Activated B cell treated with CpG ODN at 0.5 μM for 24 hours (primary cell): Measurements from ENCODE around the gene CERS1. TPM values are rescaled to one million over a fixed set of nuclear protein-coding genes. Genes with fewer than 3 reads are reported as not detected.
A peak's percentile ranks its signal among the peaks of the same experiment; 100 is the strongest.

ENCODE experiments used
- ATAC-seq: fragments of 200-7000 bp; cut with Tn5 transposase; one replicate; pipeline ENCODE4 v1.10.0; 2021; ENCODE audit warnings: low read depth, mild to moderate bottlenecking, moderate library complexity
- CTCF ChIA-PET: fragments of 350-600 bp; sonication (Branson Sonifier 250); formaldehyde crosslinking; loops from one replicate; lab custom pipeline; 2021; ENCODE audit warnings: antibody characterized with exemption; lab: Charles Lee
- POLR2A ChIA-PET: fragments of 350-600 bp; sonication (Branson Sonifier 250); formaldehyde crosslinking; loops from one replicate; lab custom pipeline; 2021; ENCODE audit warnings: antibody characterized with exemption; lab: Charles Lee
- DNase-seq: peaks from one replicate; pipeline ENCODE4 v3.0.0; 2022
- H3K27ac Mint-ChIP-seq: one replicate; pipeline ENCODE4 v1.8.0; 2020; ENCODE audit warnings: mixed read lengths
- H3K27me3 Mint-ChIP-seq: one replicate; pipeline ENCODE4 v1.8.0; 2021; ENCODE audit warnings: mixed read lengths
- H3K36me3 Mint-ChIP-seq: one replicate; pipeline ENCODE4 v1.8.0; 2021; ENCODE audit warnings: low read depth, mixed read lengths
- H3K4me1 Mint-ChIP-seq: one replicate; pipeline ENCODE4 v1.8.0; 2021; ENCODE audit warnings: mixed read lengths
- H3K4me3 Mint-ChIP-seq: one replicate; pipeline ENCODE4 v1.8.0; 2020; ENCODE audit warnings: mild to moderate bottlenecking, mixed read lengths
- H3K9me3 Mint-ChIP-seq: one replicate; pipeline ENCODE4 v1.8.0; 2020; ENCODE audit warnings: mixed read lengths
- CTCF ChIP-seq: fragments of 200-600 bp; IDR thresholded peaks from one replicate; pipeline ENCODE4 v1.8.0; 2022; ENCODE audit warnings: antibody characterized with exemption, mild to moderate bottlenecking
- intact Hi-C: fragments of 100-400 bp; cut with micrococcal nuclease; formaldehyde crosslinking; loops from one replicate; pipeline ENCODE4 v1.15.1; 2024
- total RNA-seq: library from RNA; stranded (reverse); gene quantifications from 2 replicates; pipeline ENCODE4 v1.2.3, GENCODE V29; 2022

The CERS1 gene
- total RNA-seq, 1 donor from 2014 or later = not detected

GRCh38 chr19:18841400-18841799 lies 54.6 kb downstream of the CERS1 start:
- no peak overlapping the region for H3K27ac Mint-ChIP-seq
- H3K4me1 Mint-ChIP-seq = peaks cover 81% of the 10 kb centered on the region
- CTCF ChIA-PET = no interaction called here
- intact Hi-C loops = no loop called here
- no peak for TF ChIP-seq CTCF
- H3K36me3 Mint-ChIP-seq = peaks cover 29% of the 10 kb centered on the region
- ATAC-seq (no peak), DNase-seq (no peak)
- POLR2A ChIA-PET = interaction anchor here (2.1 kb wide), 1 partner anchor 9 kb away, joined by 13 read pairs; the partner anchor contains the start of gene UPF1
- H3K27me3 Mint-ChIP-seq = no peaks in the 10 kb centered on the region
- no peaks in the 10 kb centered on the region for H3K9me3 Mint-ChIP-seq
- no peak overlapping the region for H3K4me3 Mint-ChIP-seq

GRCh38 chr19:18840288-18841267 lies 55.4 kb downstream of the CERS1 start:
- Mint-ChIP-seq H3K27ac (no peak overlapping the region), H3K4me1 (peaks cover 82% of the 10 kb centered on the region), H3K9me3 (no peaks in the 10 kb centered on the region), H3K4me3 (no peak overlapping the region), H3K36me3 (peaks cover 29% of the 10 kb centered on the region), H3K27me3 (no peaks in the 10 kb centered on the region)
- ATAC-seq (no peak), DNase-seq (no peak)
- ChIA-PET POLR2A (interaction anchor here (1.4 to 2.1 kb wide), 2 partner anchors 9 to 156 kb away, joined by 6 to 13 read pairs; partner anchors contain the start of gene UPF1), CTCF (interaction anchor here (0.7 kb wide), 1 partner anchor 390 kb away, joined by 3 read pairs; no protein-coding TSS in a partner anchor)
- intact Hi-C loops = no loop called here
- no peak for TF ChIP-seq CTCF

- ChIA-PET POLR2A (interaction anchor here (1.1 to 2.1 kb wide), 3 partner anchors 8 to 155 kb away, joined by 5 to 13 read pairs (median 6); partner anchors contain the start of gene UPF1), CTCF (interaction anchor here (0.7 to 2.1 kb wide), 2 partner anchors 8 to 389 kb away, joined by 3 to 14 read pairs; no protein-coding TSS in a partner anchor)
- intact Hi-C loops = no loop called here
- Mint-ChIP-seq H3K36me3 (peaks cover 34% of the 10 kb centered on the region), H3K9me3 (no peaks in the 10 kb centered on the region), H3K4me1 (peaks cover 83% of the 10 kb centered on the region), H3K4me3 (no peak overlapping the region), H3K27me3 (no peaks in the 10 kb centered on the region), H3K27ac (no peak overlapping the region)
- no peak for TF ChIP-seq CTCF
- DNase-seq = no peak
- ATAC-seq = no peak
Measured at GRCh38 chr19:18839465-18840287, 56.3 kb downstream of the CERS1 start.

GRCh38 chr19:18834644-18834984 lies 61.3 kb downstream of the CERS1 start:
- Mint-ChIP-seq H3K27ac (peak overlapping the region; percentile 5), H3K4me1 (peaks cover 60% of the 10 kb centered on the region), H3K27me3 (no peaks in the 10 kb centered on the region), H3K4me3 (peak overlapping the region; percentile 90), H3K36me3 (peaks cover 51% of the 10 kb centered on the region), H3K9me3 (no peaks in the 10 kb centered on the region)
- TF ChIP-seq CTCF = no peak
- ATAC-seq (no peak), DNase-seq (no peak)
- ChIA-PET POLR2A (interaction anchor here (0.6 kb wide), 1 partner anchor 484 kb away, joined by 5 read pairs; no protein-coding TSS in a partner anchor), CTCF (interaction anchor here (1.4 kb wide), 1 partner anchor 13 kb away, joined by 8 read pairs; no protein-coding TSS in a partner anchor)
- intact Hi-C loops = loop anchor here (2.0 to 5.0 kb wide), 3 partner anchors 48 to 397 kb away; partner anchors contain the start of gene ISYNA1
